Non-pigmented ciliary epithelial cell (primary cell): ENCODE data around the gene CPA4.
"Not testable (repeated sequence)": the region's sequence is repeated elsewhere in the genome, so short reads cannot be mapped to it uniquely, and the experiment has no call there.

Experiments
- DNase-seq: peaks from one replicate; pipeline ENCODE4 v3.0.0-alpha.2; 2010; ENCODE audit warnings: low read depth

CPA4 gene

GRCh38 chr7:130302649-130303048 lies 9.7 kb downstream of the CPA4 start:
- DNase-seq = no peak

GRCh38 chr7:130303127-130303526 lies 10.2 kb downstream of the CPA4 start:
- no peak for DNase-seq

GRCh38 chr7:130303551-130303950 lies 10.6 kb downstream of the CPA4 start:
- no peak for DNase-seq

- DNase-seq = no peak
Measured at GRCh38 chr7:130303982-130304381, 11.0 kb downstream of the CPA4 start.

- DNase-seq = no peak
Measured at GRCh38 chr7:130304878-130305277, 11.9 kb downstream of the CPA4 start.

- no peak for DNase-seq
Measured at GRCh38 chr7:130305433-130306042, 12.6 kb downstream of the CPA4 start.

GRCh38 chr7:130309986-130310385 lies 17.0 kb downstream of the CPA4 start:
- DNase-seq = no peak

- no peak for DNase-seq
Measured at GRCh38 chr7:130314305-130314704, 21.3 kb downstream of the CPA4 start.

GRCh38 chr7:130319541-130319940 lies 26.6 kb downstream of the CPA4 start:
- no peak for DNase-seq

GRCh38 chr7:130321542-130322229 lies 28.7 kb downstream of the CPA4 start:
- DNase-seq = not testable (repeated sequence)

- no peak for DNase-seq
Measured at GRCh38 chr7:130322615-130323014, 29.7 kb downstream of the CPA4 start.

GRCh38 chr7:130324306-130324943 lies 31.5 kb downstream of the CPA4 start:
- DNase-seq = no peak

- no peak for DNase-seq
Measured at GRCh38 chr7:130329681-130330080, 36.7 kb downstream of the CPA4 start.

- no peak for DNase-seq
Measured at GRCh38 chr7:130332259-130333053, 39.5 kb downstream of the CPA4 start.

- DNase-seq = no peak
Measured at GRCh38 chr7:130333832-130334231, 40.9 kb downstream of the CPA4 start.

- DNase-seq = no peak
Measured at GRCh38 chr7:130334274-130334673, 41.3 kb downstream of the CPA4 start.

- DNase-seq = no peak
Measured at GRCh38 chr7:130337410-130337971, 44.5 kb downstream of the CPA4 start.

- no peak for DNase-seq
Measured at GRCh38 chr7:130338233-130338632, 45.3 kb downstream of the CPA4 start.

GRCh38 chr7:130341882-130342281 lies 48.9 kb downstream of the CPA4 start:
- DNase-seq = no peak

GRCh38 chr7:130342701-130343380 lies 49.9 kb downstream of the CPA4 start:
- DNase-seq = no peak

- DNase-seq = no peak
Measured at GRCh38 chr7:130344271-130344866, 51.4 kb downstream of the CPA4 start, which contains the start of gene CPA5. TSS of gene CPA5 (plus strand) at chr7:130344816. CDS start at chr7:130346486, 1,670 bp downstream.
